Measurements from ENCODE around the gene FAM110C.

DNA sequence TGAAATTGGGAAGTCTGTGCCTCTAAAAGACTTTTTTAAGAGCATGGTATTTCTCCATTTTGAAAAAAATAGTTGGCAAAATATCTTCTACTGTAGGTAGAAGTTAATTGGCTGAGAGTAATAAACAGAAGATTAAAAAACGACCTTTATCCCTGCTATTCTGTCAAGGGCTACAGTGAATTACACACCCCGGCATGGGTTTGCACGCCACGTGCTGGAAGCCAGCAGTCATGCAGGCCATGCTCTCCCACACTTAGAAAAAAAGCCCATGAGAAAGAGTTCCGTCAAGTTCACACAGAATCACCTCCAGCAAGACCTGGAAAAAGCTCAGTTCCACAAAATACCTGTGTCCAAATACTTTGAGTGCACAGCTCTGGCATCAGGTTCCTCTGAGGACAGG, 26.8 kb downstream of the FAM110C start:
- TF ChIP-seq EZH2 (IDR thresholded peaks at IDR 0.05; ENCODE audit: low read length, unreplicated experiment) (no peak), CTCF (conservative IDR thresholded peaks at IDR 0.05; ENCODE audit: low read depth, low read length) (no peak)

Data from PC-3 (cell line).